K562 (cell line): ENCODE measurements around the gene NUDT1. TPM values are rescaled to one million over a fixed set of nuclear protein-coding genes. Genes with fewer than 3 reads are reported as not detected.

Source experiments
- CBFA2T3 ChIP-seq: fragments of 450-650 bp; IDR thresholded peaks from 2 replicates; pipeline ENCODE4 v1.6.1; 2017
- CHD2 ChIP-seq: IDR thresholded peaks from 2 replicates; pipeline ENCODE4 v1.6.1; 2011; ENCODE audit warnings: low read depth, low read length
- DIDO1 ChIP-seq: fragments of 450-650 bp; IDR thresholded peaks from 2 replicates; pipeline ENCODE4 v1.6.1; 2016; ENCODE audit warnings: low read depth, missing biosample characterization, missing genetic modification characterization
- MXI1 ChIP-seq: IDR thresholded peaks from 2 replicates; pipeline ENCODE4 v1.6.1; 2011; ENCODE audit warnings: low read depth, mild to moderate bottlenecking, improper control_type of control experiment, low read length
- RBBP5 ChIP-seq: fragments of 200-600 bp; sonication (generic); IDR thresholded peaks from 2 replicates; pipeline ENCODE4 v1.6.1; 2012; ENCODE audit warnings: borderline replicate concordance, mild to moderate bottlenecking, low read length, control low read depth, inconsistent platforms; ENCODE audit not compliant: insufficient read depth, poor library complexity, severe bottlenecking
- SIN3A ChIP-seq, 2 experiments: fragments of 150-350 bp in 1 of 2; IDR thresholded peaks; 2 replicates each; pipeline ENCODE4 v1.6.1; 2011 to 2016; ENCODE audit warnings: borderline replicate concordance in 2 of 2, low read depth in 2 of 2, low read length in 2 of 2, mild to moderate bottlenecking in 2 of 2, moderate library complexity in 2 of 2; ENCODE audit not compliant: control insufficient read depth in 1 of 2
- ZNF77 ChIP-seq: fragments of 250-450 bp; sonication (Bioruptor Pico); IDR thresholded peaks from 2 replicates; pipeline ENCODE4 v1.5.0; 2020
- ZNF785 ChIP-seq: fragments of 250-450 bp; sonication (Bioruptor Pico); IDR thresholded peaks from 2 replicates; pipeline ENCODE4 v1.4.0; 2020; ENCODE audit warnings: mild to moderate bottlenecking
- polyA plus RNA-seq, 8 experiments: library from polyadenylated mRNA; depleted of rRNA in 4 of 8; stranded (reverse) in 5 of 8; unstranded in 3 of 8; fragments of >200 nt; fragmentation: Nextera tagmentation in 2 of 8; fragmentation: Illumina TruSeq in 1 of 8; extraction: Ambion mirVana in 2 of 8; extraction: Trizol in 1 of 8; gene quantifications; 2 replicates each; pipeline versions ENCODE4 v1.2.1 to v1.2.3, GENCODE V29; 2011 to 2014; ENCODE audit warnings: inconsistent platforms in 1 of 8, missing spikeins in 1 of 8
- total RNA-seq, 7 experiments: library from RNA; depleted of rRNA in 6 of 7; stranded (reverse); fragments of >200 nt in 6 of 7; fragmentation: Illumina TruSeq in 2 of 7; extraction: Trizol in 2 of 7; gene quantifications; 2 replicates each; pipeline versions ENCODE4 v1.2.1 to v1.2.3, GENCODE V29; 2011 to 2021; ENCODE audit warnings: low replicate concordance in 1 of 7
- TF ChIP-seq, protein P1 (sequence below): sonication (generic); formaldehyde crosslinking; IDR thresholded peaks from 2 replicates; pipeline ENCODE4 v1.8.1; 2023; ENCODE audit warnings: mild to moderate bottlenecking, missing genetic modification reagents
- TF ChIP-seq, protein P2 (sequence below): fragments of 450-650 bp; IDR thresholded peaks from 2 replicates; pipeline ENCODE4 v1.7.1; 2018; ENCODE audit warnings: mild to moderate bottlenecking, low read depth; ENCODE audit not compliant: partially characterized antibody
- TF ChIP-seq, protein P3 (sequence below): sonication (generic); formaldehyde crosslinking; IDR thresholded peaks from 2 replicates; pipeline ENCODE4 v1.8.0; 2023; ENCODE audit warnings: mild to moderate bottlenecking, missing genetic modification reagents

The NUDT1 gene
- total and polyA plus RNA-seq, 9 of the 15 experiments (the other 6 are each of a cell fraction or from before 2014, with no cell fraction given), result 5.3 to 73.3 (median 29.6) TPM

DNA sequence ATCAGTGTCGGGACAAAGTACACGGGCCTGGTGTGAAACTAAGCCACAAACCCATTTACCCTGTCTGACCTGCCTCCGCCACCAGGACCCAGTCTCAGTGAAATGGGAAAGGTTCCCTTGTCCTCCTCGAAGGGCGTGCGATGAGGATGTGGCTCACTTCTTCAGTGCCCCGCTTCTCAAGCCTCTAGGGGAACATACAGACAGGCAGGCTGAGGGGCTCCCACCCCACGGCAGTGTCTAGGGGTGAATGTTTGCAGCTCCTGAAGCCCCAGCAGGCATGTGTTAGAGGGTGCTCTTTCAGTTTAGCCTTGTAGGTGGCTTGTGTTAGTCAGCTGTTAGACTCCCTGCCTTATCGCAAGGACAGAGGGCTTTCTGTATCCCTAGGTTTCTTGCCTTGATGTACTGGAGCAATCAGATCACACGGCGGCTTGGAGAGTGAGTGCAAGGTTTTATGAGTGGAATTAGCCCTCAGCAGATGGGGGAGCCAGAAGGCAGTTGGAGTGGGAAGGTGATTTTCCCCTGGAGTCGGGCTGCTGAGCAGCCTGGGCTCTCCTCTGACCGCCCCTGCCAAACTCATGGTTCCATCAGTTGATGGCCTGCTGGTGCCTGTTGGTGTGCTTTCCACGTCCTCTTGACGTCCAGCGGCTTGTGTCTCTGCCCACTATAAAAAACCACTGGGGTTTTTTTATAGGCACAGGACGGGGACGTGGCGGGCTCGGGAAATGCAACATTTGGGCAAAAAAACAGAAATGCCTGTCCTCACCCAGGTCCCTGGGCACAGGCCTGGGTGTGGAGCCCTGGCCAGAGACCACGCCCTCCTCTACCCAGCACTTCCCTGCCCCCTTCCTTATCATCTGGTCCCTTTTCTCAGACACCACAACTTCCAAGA lies 759 bp downstream of the NUDT1 start (continued):
- TF ChIP-seq, protein P1, sequence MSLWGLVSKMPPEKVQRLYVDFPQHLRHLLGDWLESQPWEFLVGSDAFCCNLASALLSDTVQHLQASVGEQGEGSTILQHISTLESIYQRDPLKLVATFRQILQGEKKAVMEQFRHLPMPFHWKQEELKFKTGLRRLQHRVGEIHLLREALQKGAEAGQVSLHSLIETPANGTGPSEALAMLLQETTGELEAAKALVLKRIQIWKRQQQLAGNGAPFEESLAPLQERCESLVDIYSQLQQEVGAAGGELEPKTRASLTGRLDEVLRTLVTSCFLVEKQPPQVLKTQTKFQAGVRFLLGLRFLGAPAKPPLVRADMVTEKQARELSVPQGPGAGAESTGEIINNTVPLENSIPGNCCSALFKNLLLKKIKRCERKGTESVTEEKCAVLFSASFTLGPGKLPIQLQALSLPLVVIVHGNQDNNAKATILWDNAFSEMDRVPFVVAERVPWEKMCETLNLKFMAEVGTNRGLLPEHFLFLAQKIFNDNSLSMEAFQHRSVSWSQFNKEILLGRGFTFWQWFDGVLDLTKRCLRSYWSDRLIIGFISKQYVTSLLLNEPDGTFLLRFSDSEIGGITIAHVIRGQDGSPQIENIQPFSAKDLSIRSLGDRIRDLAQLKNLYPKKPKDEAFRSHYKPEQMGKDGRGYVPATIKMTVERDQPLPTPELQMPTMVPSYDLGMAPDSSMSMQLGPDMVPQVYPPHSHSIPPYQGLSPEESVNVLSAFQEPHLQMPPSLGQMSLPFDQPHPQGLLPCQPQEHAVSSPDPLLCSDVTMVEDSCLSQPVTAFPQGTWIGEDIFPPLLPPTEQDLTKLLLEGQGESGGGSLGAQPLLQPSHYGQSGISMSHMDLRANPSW (CRISPR knock-in tag), result no peak
- TF ChIP-seq RBBP5 (peak; percentile 3), CHD2 (no peak), DIDO1 (tag) (no peak), ZNF77 (CRISPR knock-in tag) (no peak), SIN3A (IDR thresholded peaks at IDR 0.05; ENCODE audit: borderline replicate concordance in 2 of 2, control insufficient read depth in 1 of 2, low read depth in 2 of 2, low read length in 2 of 2) (peak in 1 of 2 experiments; percentile 85; a peak in 3 of 4 replicates), ZNF785 (CRISPR knock-in tag) (no peak), MXI1 (0 out of 2 replicates have a peak, but pooled peaks have one; percentile 32), CBFA2T3 (peak; percentile 50)
- TF ChIP-seq, protein P2, sequence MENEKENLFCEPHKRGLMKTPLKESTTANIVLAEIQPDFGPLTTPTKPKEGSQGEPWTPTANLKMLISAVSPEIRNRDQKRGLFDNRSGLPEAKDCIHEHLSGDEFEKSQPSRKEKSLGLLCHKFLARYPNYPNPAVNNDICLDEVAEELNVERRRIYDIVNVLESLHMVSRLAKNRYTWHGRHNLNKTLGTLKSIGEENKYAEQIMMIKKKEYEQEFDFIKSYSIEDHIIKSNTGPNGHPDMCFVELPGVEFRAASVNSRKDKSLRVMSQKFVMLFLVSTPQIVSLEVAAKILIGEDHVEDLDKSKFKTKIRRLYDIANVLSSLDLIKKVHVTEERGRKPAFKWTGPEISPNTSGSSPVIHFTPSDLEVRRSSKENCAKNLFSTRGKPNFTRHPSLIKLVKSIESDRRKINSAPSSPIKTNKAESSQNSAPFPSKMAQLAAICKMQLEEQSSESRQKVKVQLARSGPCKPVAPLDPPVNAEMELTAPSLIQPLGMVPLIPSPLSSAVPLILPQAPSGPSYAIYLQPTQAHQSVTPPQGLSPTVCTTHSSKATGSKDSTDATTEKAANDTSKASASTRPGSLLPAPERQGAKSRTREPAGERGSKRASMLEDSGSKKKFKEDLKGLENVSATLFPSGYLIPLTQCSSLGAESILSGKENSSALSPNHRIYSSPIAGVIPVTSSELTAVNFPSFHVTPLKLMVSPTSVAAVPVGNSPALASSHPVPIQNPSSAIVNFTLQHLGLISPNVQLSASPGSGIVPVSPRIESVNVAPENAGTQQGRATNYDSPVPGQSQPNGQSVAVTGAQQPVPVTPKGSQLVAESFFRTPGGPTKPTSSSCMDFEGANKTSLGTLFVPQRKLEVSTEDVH, result no peak
- TF ChIP-seq, protein P3, sequence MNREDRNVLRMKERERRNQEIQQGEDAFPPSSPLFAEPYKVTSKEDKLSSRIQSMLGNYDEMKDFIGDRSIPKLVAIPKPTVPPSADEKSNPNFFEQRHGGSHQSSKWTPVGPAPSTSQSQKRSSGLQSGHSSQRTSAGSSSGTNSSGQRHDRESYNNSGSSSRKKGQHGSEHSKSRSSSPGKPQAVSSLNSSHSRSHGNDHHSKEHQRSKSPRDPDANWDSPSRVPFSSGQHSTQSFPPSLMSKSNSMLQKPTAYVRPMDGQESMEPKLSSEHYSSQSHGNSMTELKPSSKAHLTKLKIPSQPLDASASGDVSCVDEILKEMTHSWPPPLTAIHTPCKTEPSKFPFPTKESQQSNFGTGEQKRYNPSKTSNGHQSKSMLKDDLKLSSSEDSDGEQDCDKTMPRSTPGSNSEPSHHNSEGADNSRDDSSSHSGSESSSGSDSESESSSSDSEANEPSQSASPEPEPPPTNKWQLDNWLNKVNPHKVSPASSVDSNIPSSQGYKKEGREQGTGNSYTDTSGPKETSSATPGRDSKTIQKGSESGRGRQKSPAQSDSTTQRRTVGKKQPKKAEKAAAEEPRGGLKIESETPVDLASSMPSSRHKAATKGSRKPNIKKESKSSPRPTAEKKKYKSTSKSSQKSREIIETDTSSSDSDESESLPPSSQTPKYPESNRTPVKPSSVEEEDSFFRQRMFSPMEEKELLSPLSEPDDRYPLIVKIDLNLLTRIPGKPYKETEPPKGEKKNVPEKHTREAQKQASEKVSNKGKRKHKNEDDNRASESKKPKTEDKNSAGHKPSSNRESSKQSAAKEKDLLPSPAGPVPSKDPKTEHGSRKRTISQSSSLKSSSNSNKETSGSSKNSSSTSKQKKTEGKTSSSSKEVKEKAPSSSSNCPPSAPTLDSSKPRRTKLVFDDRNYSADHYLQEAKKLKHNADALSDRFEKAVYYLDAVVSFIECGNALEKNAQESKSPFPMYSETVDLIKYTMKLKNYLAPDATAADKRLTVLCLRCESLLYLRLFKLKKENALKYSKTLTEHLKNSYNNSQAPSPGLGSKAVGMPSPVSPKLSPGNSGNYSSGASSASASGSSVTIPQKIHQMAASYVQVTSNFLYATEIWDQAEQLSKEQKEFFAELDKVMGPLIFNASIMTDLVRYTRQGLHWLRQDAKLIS (CRISPR knock-in tag), result no peak
